HG03378 (cell line): ENCODE measurements around the gene IFT74.
"Not testable (repeated sequence)": the region's sequence is repeated elsewhere in the genome, so short reads cannot be mapped to it uniquely, and the experiment has no call there.

Experiments
- ATAC-seq: cut with Tn5 transposase; IDR thresholded peaks from one replicate; pipeline ENCODE4 v1.9.1; 2021; ENCODE audit warnings: mild to moderate bottlenecking, moderate library complexity; ENCODE audit not compliant: unreplicated experiment

The IFT74 gene

DNA sequence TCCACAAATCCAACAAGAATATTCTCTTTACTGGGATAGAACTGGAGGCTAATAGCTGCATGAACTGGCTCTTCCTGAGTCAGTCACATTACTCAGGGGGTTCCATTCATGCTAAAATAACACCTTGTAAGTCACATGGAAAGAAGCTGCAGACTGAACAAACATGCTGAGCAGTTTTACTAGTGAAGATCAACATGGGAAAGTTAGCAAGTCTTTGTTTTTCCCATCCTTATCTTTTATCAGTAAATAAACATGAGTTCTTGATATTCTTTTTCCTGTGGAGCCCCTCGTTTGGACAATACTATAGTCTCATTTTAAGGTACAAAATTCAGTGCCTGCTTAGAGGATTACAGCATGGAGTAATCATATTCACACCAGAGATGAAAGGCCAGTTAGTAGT lies 109.1 kb downstream of the IFT74 start:
- ATAC-seq = no peak

DNA sequence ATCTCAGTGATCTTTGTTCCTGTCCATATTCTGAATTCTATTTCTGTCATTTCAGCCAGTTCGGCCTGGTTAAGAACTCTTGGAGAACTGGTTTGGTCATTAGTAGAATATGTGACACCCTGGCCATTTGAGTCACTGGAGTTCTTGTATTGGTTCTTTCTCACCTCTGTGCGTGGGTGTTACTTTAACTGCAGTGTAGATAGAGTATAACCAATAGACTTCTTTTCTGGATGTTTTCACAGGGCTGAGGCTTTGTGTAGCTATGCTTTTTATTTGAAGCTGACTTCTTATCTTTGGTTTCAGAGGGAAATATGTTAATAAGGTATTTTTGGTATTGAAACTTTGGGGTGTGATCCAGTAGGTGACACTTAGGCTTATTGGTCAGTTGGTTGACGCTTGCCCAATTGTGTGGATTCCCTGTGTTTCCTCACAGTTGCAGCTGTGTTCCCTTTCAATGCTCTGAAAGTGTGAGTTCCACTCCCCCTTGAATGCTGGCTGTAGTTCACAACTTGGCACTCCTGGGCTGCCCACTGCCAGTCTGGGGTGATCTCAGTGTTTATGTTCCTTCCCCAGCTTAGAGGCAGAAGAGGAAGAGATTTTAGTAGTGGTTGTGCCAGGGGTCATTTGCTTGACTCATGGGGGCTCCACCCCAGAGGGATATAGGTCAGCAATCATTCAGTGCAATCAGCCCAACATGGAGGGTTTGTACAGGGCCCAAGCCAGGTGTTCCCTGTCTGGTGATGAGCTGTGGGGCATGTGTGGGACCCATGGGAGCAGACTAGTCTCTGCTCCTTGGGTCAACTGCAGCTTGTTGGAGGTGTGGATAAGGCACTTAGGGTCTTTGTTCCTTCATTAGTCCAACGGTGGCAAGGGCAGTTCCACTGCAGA lies 117.9 kb downstream of the IFT74 start:
- no peak for ATAC-seq

GRCh38 chr9:27078685-27079084 lies 122.5 kb downstream of the IFT74 start:
- no peak for ATAC-seq

GRCh38 chr9:27085456-27085855 lies 129.2 kb downstream of the IFT74 start:
- ATAC-seq = no peak

DNA sequence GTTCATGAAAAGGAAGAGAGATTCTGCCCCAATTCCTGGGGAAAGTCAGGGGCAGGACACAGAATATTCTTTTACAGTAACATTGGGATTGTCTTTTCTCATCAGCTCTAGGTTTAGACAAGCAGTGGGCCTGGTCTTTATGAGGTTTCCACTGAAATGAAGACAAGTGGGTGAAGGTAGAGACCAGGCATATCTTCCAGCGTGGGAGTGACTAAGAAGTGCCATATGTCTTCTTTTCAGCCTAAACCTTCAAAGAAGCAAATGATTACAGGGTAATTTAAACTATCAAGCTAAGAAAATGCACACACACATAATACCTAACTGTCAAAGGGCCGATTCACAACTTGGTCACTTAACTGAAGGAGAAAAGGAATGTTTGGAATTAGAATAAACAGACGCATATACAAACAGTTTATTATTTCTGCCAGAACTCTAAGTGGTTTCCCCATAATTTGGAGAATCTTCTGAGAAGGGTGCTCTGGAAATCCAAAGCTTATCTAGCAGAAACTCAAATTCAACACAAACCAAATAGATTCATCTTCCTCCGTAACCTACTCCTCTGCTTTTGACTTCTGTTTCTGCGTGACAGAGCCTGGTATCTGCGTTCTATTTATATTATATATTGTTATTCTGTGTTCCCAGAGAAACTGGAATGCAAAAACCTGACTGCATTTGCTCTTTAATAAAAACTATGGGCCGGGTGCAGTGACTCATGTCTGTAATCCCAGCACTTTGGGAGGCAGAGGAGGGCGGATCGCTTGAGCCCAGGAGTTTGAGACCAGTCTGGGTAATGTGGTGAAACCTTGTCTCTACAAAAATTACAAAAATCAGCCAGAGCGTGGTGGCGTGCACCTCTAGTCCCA lies 130.8 kb downstream of the IFT74 start:
- ATAC-seq = no peak

DNA sequence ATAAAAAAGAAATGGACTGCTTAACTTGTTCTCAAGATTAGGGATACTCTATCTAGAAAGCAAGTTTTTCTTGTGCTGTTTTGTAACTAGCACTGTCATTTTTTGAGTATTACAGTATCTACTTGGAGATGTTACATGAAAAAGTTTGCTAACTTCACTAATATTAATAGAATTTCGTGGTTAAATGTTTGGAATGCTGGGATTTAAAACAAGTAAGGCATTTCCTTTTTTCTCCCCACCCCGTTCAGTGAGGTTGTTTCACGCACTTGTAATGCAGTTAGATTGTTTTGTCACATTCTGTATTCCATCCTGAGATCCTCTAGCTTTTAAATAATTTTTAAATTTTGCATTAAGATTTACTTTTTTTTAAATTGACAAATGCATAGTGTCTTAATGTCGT lies 132.8 kb downstream of the IFT74 start:
- no peak for ATAC-seq

GRCh38 chr9:27089706-27090105 lies 133.5 kb downstream of the IFT74 start:
- no peak for ATAC-seq

DNA sequence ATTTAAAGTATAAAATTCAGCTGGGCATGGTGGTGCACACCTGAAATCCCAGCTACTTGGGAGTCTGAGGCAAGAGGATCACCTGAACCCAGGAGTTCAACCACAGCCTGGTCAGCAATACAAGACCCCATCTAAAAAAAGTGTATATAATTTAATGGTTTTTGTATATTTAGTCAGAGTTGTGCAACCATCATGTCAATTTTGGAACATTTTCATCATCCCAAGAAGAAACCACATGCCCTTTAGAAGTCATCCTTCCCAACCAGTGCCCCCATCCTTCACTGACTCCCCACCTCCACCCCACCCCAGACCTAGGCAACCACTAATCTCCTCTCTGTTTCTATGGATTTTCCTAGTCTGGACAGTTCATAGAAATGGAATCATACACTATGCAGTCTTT lies 134.0 kb downstream of the IFT74 start:
- no peak for ATAC-seq

- no peak for ATAC-seq
These were observed 134.5 kb downstream of the IFT74 start for GRCh38 chr9:27090711-27091110.

- ATAC-seq = not testable (repeated sequence)
These were observed 136.3 kb downstream of the IFT74 start for GRCh38 chr9:27092496-27092895.

DNA sequence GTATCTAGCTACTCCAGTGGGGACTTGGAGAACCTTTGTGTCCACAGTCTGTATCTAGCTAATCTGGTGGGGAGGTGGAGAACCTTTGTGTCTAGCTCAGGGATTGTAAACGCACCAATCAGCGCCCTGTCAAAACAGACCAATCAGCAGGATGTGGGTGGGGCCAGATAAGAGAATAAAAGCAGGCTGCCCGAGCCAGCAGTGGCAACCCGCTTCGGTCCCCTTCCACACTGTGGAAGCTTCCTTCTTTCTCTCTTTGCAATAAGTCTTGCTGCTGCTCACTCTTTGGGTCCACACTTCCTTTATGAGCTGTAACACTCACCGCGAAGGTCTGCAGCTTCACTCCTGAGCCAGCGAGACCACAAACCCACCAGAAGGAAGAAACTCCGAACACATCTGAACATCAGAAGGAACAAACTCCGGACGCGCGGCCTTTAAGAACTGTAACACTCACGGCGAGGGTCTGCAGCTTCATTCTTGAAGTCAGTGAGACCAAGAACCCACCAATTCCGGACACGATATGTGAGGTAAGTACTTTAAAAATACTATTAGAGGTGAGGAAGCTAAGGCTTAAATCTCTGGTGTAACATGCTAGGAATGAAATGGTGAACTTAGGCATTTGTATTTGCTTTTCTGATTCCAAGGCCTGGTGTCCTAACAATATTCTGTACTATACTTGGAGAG lies 137.3 kb downstream of the IFT74 start:
- not testable (repeated sequence) for ATAC-seq

DNA sequence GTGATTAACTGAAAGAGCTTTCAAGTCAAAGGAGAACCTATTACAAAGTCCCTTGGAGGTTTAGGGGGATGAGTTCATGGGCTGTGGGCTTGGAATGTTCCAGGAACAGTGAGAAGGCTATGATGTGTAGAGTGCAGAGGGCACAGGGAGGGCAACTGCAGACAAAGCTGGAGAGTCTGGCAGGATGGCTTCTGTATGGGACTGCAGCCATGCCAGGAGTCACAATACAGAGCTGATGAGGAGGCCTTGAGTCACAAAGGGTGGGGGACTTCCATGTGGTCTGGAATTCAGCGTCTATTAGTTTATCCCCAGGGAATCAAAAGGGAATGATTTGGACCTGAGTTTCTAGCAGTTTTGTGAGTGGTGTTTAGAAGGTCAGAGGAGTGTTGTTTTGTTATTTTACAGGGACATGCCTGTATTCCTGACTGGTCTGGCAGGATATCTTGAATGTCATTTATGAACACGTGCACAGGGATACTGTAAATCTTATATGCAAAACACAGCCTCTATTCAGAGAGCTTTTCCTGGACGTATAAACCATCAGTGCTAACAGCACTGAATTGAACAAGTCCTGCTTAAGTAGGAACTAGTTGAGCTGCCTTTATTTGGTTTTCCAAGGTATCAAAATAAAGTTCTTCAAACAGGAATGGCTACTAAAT lies 138.6 kb downstream of the IFT74 start:
- ATAC-seq = no peak

DNA sequence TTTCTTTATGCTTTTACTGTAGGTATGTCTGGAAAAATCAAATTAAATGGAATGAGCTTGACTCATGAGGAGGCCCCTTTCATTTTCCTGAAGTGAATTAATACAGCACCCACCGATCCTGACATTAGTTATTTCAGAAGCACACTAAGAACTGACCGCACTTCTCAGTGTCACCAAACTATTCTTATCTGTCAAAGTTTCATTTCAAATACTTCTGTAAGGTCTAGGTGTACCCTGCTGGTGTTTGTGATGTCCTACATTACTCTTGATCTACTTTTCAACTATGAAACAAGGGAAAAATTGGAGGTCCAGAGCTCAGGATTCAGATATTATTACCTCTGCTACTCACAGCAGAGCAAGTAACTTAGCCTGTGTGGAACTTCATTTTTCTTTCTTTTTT lies 151.0 kb downstream of the IFT74 start:
- ATAC-seq = no peak

DNA sequence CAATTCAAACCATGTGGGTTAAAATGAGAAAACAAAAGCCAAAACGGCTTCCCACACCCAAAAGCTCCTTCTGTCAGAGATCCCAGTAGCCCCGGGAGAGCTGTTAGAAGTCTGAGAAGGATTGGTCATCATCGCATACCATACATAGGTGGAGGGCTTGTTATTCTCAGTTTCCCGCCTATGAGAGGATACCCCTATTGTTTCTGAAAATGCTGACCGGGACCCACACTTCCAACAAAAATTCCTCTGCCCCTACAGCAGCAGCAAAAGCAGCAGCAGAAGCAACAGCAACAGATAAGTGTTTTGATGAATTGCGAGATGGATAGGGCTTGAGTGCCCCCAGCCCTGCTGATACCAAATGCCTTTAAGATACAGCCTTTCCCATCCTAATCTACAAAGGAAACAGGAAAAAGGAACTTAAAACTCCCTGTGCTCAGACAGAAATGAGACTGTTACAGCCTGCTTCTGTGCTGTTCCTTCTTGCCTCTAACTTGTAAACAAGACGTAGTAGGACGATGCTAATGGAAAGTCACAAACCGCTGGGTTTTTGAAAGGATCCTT lies 152.8 kb downstream of the IFT74 start, which contains the start of gene TEK:
Gene TEK (plus strand): TSS at position 245 of the 561 bp plus-strand sequence. CDS start 366 bp downstream, outside the sequence.
- ATAC-seq = no peak

- no peak for ATAC-seq
These were observed 153.4 kb downstream of the IFT74 start for GRCh38 chr9:27109621-27110020.

DNA sequence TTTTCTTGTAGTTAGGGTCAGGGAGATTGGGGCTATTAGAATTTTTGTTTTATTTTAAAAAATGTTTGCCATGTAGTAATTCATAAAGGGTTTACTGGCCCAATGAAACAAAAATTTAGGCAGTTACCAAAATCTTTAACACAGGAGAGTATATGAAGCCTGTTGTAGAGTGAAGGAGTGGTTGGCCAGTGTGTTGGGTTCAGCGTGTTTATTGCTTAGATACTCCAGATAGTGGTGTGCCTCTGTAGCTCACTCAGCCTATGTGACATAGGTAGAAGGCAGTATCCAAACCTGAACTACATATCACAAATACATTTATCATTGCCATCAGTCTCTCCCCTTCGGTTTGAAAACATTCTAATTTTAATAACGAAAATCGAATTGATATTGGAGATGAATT lies 154.0 kb downstream of the IFT74 start:
- no peak for ATAC-seq

DNA sequence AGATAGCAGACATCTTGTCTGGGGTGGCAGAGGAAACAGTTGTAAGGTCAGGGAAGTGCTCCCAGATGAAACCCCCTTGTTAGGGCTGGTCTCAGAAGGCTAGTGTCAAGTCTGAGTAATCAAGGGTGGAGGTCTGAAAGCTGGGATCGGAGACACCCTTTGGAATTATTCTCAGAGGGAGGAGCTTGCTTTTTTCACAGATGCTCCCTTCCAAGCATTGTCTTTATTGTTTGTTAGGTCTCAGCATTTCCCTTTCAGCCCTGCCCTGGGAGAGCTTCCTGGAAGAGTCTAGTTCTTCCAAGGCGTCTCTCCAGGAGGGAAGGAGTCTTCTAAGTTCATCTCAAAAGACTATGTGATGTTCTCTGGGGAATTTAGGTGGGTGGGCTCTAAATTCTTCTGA lies 156.0 kb downstream of the IFT74 start:
- ATAC-seq = no peak
